Measurements from ENCODE around the gene TMEM60.
A peak's percentile ranks its signal among the peaks of the same experiment; 100 is the strongest.
"Not testable (repeated sequence)": the region's sequence is repeated elsewhere in the genome, so short reads cannot be mapped to it uniquely, and the experiment has no call there.

The TMEM60 gene

DNA sequence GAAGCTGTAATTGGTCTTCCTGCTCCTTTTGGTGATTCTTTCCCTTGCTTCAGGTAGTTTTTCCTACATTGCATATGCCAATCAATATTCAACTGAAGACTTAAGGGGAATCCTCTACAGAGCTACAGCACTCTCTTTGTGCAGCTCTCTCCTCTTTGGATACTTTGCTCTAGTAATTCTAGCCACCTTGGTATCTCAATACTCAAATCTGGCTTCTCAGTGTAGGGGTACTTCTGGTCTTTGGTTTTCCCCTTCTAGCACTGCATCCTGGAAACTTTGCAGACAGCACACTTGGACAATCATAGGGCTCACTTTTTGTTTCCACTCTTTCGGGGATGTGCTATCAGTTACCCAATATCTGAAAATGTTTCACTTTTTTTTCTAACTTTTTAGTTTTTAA is 10.3 kb upstream of the TMEM60 start:
- no peak for DNase-seq

DNA sequence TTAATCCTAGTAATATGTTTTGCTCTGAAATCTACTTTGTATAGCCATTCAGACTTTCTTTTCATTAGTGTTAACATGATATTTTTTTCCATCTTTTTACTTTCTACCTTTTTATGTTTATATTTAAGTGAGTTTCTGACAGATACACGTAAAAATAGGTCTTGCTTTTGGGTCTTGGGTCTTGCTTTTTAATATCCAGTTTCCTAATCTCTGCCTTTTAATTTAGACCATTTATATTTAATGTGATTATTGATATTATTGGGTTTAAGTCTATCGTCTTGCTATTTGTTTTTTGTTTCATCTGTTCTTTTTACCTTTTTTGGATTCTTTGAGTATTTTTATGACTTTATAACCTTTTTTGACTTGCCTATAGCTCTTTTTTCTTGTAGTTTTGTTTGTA is 8.2 kb upstream of the TMEM60 start:
- DNase-seq: no peak

DNA sequence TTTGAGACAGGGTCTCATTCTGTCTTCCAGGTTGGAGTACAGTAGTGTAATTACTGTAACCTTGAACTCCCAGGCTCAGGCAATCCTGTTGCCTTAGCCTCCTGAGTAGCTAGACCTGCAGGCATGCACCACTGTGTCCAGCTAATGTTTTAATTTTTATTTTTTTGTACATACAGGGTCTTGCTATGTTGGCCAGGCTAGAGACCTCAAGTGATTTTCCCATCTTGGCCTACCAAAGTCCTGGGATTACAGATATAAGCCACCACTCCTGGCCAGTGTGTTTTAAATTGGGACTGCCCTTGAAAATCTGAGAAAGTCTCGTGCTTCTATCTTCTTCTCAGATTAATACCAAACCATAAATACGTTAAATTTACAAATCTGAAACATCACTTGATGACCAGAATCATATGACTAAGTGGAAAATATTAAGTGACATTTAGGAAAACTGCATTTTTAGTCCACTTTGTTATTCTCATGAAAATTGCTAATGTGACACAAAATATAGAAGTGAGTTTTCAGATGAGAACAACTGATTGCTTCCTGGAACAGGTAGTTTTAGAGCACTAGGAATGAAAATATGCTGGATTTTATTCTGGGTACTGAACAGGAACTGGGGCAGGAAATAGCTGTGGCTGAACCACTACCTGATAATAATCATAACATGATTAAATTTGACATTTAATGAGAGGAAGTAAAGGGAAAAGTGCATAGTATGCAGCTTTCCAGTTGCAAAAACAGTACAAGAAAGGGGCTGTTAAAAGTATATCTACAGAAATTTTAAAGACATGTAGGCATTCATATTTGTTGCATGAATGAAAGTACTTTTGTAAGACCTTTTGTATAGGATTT is 4.5 kb upstream of the TMEM60 start:
- no peak for DNase-seq

DNA sequence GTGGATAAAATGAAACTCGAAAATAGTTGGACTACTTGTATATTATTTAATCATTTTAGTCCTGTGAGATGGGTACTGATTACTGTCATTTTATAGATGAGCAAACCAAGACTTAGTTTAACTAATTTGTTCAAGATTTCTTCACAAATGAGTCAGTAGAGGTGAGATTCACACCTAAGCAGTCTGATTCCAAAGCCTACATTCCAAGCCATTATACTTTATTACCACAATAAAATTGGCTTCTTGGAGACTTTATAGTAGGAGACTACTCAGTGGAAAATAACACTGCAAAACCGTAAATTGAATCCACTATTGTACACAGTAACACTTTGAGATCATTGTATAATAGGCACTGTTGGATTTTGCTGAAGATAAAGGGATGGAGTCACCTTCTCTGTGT is 2.5 kb upstream of the TMEM60 start:
- DNase-seq: no peak

DNA sequence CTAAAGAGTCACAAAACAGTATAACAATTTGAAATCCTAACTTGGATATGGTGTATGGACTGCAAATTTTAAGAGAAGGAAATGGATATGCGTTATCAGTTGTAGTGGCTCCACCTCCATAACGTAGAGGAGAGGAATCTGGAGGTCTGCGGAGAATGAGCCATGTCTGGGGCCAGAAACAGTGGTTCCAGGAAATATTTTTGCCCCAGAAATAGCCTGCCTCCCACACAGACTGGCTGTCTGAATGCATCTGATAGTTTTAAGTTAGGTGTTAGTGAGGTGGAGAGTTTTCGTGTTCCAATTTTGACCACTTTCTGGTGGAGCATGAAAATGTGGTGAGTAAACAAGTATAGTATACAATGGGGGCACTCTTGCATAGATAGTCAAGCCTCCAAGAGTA is 1.9 kb upstream of the TMEM60 start:
- DNase-seq: no peak

DNA sequence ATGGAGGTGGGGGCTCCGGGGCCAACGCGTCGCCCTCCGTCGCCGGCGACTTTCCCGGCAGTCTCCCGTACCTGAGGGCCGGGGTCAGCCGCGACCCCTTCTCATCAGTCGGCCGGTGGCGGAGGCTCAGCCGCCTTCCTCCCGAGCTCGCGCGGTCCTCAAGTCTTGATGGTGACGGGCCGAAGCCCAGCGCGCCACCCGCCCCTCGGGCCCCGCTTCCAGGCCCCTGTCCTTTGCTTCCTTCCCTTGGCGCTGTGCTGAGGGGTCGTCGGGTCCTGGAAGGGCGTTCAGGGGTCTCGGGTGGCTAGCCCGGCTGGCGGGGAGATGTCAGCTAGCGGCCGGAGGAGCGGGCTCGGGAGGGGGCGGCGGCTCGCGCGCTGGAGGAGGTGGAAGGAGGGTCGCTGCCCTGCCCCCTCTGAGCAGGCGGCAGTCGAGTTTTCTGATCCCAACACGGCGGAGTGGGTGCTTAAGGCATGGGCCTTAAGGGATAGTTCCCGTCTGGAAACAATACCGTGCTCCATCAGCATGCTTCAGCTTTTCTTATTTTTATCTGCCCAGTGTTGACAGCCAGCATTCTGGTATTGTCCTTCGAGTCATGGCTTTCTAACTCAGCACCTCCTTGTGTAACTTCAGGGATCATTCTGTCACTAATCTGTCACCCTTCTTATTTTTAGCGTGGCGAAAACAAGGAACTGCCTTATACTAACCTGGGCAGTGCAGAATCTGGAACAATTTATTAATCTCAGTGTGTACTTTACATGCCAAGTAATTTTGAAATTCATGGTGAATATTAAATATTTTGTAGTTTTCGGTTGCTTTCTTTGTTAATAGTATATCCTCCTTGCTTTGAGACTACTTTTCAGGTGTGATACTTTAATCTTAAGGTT is 1.1 kb upstream of the TMEM60 start:
- DNase-seq: peak; percentile 39

DNA sequence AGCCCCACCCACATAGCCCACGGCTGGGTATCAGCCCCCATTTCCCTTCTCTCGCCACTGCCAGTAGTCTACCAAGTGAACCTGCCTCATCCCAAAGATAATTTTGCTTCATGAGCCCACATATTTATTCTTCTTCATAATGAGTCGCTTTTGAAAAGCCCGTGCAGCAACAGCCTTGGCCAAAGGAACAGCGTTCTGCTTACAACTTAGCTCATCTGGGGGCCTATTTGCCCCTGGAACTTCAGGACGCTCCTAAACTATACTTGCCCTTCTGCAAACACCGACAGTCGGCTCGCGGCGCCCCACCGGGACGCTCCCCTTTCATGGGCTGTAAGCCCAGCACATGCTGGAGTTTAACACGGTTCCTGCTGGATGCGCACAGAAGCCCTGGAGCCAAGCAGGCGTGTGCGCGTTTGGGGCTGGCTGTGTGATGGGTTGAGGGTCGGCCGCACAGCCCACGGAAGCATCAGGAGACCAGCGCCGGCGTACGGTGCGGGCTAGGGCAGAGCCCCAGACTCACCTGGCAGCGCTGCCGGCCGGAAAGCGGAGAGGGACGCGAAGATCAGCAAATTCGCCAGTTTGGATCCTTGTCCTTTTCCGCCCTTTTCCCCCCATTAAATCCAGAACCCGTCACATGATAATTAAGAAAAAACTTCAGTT is 370 bp downstream of the TMEM60 start:
- DNase-seq: peak; percentile 50

DNA sequence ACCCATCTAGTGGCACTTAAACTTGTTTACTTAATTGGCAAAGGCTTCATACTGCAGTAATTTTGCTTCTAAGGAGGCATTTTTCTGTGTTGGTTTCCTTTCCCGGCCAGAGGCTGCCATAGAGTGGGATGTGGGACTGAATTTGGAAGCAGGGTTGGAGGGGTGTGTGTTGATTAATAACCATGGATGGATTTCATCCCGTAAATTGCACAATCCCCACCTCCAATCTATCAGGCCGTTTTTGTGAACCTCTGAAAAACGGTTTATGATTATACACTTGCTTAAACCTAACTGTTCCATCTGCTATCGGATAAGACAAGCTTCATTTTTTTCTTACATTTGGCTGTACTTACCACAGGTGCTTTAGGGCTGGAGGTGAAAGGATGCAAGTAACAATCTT is 1.3 kb downstream of the TMEM60 start:
- DNase-seq: no peak

DNA sequence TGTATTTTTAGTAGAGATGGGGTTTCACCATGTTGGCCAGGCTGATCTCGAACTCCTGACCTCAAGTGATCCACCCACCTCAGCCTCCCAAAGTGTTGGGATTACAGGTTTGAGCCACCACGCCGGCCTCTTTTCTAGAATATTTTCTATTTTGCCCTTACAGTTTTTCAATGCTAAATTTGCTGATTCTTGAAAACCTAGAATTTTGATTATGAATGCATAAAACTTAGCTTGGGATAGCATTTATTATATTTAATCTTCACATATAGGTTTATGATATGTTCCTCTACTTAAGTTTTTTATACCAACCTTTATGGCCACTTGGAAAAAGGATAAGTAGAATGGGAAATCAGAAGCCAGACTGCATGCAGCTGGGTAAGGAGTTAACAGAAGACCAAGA is 2.1 kb downstream of the TMEM60 start:
- no peak for DNase-seq

DNA sequence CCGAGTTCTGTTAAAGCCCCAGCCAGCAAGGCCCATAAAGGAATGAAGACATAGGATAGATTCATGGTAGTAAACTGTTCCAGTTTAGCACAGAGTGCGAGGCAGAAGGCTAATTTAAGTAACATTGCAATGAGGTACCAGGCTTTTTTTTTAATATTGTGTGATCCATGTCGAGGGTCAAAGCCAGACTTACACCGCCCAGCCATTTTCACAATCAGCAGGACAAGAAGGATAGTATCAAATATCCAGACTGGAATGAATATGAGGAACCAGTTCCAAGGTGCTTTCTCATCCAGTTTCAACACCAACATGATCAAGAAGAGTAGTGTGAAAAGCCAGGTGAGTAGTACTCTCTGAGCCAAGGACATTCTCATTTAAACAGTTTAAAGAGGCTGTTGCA is 4.2 kb downstream of the TMEM60 start:
- no peak for DNase-seq

DNA sequence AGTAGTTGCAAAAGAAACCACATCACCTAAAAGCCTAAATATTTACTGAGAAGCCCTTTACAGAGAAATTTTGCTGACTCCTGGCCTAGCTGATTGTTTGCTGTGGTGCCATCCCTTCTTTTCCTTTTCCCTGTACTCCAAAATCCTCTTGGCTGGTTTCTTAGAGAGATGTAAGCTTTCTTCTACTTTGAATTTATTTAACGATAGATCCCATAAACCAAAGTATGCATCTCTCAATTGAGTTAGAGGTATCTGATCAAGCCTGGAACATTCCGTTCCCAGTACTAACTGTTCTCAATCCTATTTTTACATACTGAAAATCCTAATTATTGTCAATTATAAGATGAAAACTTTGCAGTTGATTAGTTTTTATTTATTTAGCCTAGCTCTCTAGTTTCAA is 6.3 kb downstream of the TMEM60 start:
- no peak for DNase-seq

DNA sequence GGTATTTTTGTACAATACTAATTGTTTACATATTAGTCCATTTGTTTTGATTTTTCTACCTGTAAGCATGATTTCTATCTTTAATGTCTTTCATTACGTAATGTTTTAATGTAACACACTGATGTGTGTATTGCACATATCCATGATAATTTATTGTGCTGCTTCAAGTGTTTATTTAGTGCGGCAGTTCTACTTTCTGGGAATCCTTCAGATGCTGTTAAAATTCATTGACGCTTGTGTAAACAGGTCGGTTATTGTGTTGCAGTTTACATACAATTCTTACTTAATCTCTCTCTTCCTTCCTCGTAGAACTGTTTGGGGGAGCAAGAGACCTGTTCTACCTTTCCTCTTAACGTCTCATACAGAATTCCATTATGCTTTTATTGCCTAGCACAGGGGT is 6.9 kb downstream of the TMEM60 start:
- no peak for DNase-seq

DNA sequence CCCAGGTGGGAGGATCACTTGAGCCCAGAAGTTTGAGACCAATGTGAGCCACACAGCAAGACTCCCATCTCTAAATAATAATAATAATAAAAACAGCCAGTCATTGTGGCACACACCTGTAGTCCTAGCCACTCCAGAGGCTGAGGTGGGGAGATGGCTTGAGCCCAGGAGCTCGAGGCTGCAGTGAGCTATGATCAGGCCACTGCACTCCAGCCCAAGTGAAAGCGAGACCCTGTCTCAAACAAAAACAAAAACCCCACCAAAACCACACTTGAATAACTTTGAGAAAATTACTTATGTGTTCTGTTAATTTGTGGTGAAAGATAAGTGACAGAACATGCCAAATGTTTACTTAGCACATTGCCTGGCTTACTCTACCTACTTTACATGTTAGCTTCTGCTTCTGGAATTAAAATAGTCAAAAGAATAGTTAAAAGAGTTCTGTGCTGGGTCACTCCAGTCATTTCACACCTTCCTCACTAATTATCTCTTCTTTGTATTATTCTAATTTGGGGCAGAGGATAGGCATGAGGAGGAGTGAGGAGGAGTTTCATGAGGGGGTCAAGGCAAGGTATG is 9.8 kb downstream of the TMEM60 start:
- no peak for DNase-seq

DNA sequence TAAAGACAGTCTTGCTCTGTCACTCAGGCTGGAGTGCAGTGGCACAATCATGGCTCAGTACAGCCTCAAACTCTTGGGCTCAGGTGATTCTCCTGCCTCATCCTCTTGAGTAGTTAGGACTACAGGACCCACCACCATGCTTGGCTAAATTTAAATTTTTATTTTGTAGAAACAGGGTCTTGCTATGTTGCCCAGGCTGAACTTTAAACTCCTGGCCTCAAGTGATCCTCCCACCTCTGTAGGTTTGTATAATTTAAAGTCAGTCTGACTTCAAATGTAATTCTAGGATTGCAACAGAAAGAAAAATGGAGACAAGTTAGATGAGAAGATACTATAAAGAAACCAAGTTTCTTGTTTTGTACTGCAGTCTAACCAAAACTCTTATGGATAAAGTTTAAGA is 11.5 kb downstream of the TMEM60 start:
- DNase-seq: no peak

DNA sequence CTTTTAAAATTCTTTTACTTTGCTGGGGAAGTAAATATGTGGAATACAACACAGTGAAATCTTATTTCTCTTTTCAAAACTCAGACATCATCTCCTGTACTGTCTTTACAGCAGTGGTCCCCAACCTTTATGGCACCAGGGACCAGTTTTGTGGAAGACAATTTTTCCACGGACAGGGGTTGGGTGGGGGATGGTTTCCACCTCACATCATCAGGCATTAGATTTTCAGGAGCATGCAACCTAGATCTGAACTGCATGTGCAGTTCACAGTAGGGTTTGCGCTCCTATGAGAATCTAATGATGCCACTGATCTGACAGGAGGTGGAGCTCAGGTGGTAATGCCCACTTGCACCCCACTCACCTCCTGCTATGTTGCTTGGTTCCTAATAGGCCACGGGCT is 12.2 kb downstream of the TMEM60 start:
- DNase-seq: no peak

DNA sequence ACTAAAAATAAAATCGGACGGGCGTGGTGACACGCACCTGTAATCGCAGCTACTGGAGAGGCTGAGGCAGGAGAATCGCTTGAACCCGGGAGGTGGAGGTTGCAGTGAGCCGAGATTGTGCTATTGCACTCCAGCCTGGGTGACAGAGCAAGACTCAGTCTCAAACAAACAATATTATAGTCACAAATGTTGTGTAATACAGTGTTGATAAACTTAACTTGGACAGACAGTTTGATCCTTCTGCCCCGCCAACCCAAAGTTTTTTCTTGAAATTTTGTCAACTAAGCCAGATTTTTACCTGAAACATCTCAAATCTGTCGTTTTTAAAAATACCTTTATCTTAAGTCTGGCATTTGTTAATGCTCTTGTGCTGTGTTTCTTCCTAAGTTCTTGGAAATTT is 13.8 kb downstream of the TMEM60 start:
- DNase-seq: not testable (repeated sequence)

DNA sequence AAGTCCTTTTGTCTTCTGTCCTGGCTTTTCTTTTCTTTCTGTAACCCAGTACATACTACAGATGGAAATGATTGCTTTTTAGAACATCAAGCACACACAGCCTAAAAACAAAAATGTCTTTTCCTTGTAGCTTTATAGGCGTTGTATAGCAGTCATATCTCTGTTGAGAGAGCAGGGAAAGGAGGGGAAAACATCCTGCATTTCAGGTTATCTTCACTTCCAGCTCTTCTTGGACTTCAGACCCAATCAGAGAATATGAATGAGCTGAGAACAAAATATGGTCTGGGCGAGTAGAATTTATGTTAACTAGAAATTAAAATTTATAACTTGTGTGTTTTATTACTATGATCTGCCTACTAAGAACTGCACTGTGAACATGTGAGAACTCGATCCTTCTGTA is 14.7 kb downstream of the TMEM60 start:
- DNase-seq: no peak

DNA sequence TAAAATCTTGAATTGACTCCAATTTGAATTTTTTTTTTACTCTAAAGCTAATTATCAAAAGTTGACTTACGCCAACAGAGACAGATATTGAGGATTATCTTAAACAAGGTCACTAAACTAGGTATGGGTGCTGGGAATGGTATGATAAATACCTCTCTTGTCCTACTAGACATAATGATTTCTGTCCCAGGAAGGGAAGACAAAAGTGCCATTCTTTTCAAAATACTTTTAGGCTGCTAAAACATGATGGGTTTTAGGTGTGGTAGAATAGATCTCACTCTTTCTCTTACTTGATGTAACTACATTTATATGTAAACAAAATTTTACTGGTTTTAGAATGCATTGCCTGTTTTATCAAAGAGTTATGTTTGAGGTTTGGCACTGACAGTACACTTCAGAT is 15.1 kb downstream of the TMEM60 start:
- DNase-seq: no peak

DNA sequence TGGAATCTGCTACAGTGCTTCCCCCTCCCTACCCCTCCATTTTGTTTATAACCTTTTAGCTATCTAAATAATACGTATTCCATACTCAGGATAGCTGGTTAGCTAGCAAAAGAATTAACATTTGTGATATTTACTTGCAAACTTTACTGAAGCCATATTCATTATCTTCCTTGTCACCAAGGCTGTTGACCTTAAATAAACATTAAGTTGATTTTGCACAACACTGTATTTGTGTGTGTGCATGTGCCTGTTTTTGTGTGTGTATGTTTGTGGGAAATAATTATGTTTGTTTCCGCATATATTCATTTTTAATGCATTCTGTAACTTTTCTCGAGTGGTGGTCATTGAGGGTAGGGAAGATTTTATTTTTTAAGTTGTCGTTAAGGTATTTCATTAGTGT is 15.9 kb downstream of the TMEM60 start:
- DNase-seq: no peak

DNA sequence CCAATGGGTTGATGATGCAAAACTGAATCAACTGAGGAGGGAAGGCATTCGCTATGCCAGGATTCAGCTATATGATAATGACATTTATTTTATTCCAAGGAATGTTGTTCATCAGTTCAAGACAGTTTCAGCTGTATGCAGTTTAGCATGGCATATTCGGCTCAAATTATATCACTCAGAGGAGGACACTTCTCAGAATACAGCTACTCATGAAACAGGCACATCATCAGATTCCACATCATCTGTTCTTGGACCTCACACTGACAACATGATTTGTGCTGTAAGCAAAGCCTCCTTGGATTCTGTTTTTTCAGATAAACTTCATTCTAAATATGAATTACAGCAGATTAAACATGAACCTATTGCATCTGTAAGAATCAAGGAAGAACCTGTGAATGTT is 19.7 kb downstream of the TMEM60 start:
- DNase-seq: no peak

DNA sequence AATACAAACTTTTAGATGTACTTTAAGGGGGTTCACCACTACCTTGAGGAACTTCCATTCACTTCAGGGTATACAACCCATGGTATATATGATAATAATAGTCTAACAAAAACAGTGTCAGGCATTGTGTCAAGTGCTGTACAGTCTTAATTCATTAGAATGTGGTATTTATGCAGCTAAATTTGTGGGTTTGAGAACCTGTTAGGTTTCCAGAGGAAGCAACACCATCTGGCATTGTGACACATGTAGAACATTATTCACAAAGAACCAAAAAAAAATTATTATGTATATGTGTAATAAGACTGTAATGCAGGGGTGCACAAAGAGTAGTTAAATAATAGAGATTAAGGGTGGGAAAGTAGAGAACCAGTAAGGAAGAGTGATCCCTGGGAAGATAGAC is 26.3 kb downstream of the TMEM60 start:
- no peak for DNase-seq

DNA sequence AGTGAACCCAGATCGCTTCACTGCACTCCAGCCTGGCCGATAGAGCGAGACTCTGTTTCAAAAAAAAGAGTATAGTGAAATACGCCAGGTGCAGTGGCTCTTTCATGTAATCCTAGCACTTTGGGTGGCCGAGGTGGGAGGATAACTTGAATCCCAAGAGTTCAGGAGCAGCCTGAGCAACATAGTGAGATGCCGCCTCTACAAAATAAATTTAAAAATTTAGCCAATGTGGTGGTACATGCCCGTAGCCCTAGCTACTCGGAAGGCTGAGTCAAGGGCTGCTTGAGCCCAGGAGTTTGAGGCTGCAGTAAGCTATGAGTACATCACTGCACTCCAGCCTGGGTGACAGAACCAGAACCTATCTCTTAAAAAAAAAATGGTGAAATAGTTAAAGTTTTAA is 27.9 kb downstream of the TMEM60 start:
- no peak for DNase-seq
